DND-41 (cell line): ENCODE results near the gene RAB4A.

ENCODE experiments used
- EZH2 ChIP-seq: IDR thresholded peaks from 3 replicates; pipeline ENCODE4 v1.6.1; 2012; ENCODE audit warnings: borderline replicate concordance, low read depth, mild to moderate bottlenecking, moderate library complexity, low read length, inconsistent platforms; ENCODE audit not compliant: severe bottlenecking
- TF ChIP-seq, protein P1 (sequence below): IDR thresholded peaks from 2 replicates; pipeline ENCODE4 v1.5.1; 2012; ENCODE audit warnings: borderline replicate concordance, low read length, moderate library complexity, mild to moderate bottlenecking; ENCODE audit not compliant: poor library complexity, severe bottlenecking; ENCODE audit errors: extremely low read depth

DNA sequence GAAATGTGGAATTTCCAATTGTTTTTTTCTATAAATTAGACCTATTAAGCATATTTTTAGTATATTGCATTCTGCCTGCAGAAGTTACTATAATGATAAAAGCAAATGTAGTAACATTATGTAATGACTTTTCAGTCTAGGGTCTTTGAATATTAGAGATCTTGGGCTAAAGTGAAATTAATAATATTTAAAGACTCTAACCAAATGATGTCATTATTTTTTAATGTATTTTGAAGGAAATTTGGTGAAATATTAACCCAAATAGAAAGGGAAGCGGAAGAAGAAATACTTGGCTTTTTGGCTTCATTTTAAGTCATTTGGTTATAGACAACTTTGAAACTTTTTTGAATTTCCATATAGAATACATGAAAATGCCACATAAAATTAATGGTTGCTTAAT, 26.8 kb downstream of the RAB4A start:
- TF ChIP-seq, protein P1, sequence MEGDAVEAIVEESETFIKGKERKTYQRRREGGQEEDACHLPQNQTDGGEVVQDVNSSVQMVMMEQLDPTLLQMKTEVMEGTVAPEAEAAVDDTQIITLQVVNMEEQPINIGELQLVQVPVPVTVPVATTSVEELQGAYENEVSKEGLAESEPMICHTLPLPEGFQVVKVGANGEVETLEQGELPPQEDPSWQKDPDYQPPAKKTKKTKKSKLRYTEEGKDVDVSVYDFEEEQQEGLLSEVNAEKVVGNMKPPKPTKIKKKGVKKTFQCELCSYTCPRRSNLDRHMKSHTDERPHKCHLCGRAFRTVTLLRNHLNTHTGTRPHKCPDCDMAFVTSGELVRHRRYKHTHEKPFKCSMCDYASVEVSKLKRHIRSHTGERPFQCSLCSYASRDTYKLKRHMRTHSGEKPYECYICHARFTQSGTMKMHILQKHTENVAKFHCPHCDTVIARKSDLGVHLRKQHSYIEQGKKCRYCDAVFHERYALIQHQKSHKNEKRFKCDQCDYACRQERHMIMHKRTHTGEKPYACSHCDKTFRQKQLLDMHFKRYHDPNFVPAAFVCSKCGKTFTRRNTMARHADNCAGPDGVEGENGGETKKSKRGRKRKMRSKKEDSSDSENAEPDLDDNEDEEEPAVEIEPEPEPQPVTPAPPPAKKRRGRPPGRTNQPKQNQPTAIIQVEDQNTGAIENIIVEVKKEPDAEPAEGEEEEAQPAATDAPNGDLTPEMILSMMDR = no peak
- TF ChIP-seq EZH2 = no peak
